H1 (cell line): ENCODE results near the gene BSG. TPM values are rescaled to one million over a fixed set of nuclear protein-coding genes. Genes with fewer than 3 reads are reported as not detected.

Experiments used
- CTCF ChIA-PET: fragments of 300-600 bp; sonication (Branson Sonifier 250); formaldehyde crosslinking; loops from one replicate; lab custom pipeline; 2021; ENCODE audit not compliant: partially characterized antibody; lab: Charles Lee
- POLR2A ChIA-PET: fragments of 300-600 bp; sonication (Branson Sonifier 250); formaldehyde crosslinking; loops from one replicate; lab custom pipeline; 2021; ENCODE audit warnings: inconsistent platforms; ENCODE audit not compliant: partially characterized antibody; lab: Charles Lee
- DNase-seq, 2 experiments: peaks; one replicate each; pipeline versions ENCODE4 v3.0.0 to v3.0.0-alpha.2; 2010 to 2022; ENCODE audit warnings: low spot score in 2 of 2, low read depth in 1 of 2, mixed read lengths in 1 of 2
- FAIRE-seq: peaks from 2 replicates; lab custom pipeline; 2011; peaks lifted over from hg19 to GRCh38; lab: Jason Lieb, UNC
- H2AFZ ChIP-seq: 2 replicates; pipeline ENCODE4 v1.8.1; 2012; ENCODE audit warnings: low read length, inconsistent platforms
- H2AK5ac ChIP-seq: 2 replicates; pipeline ENCODE4 v1.6.1; 2013; ENCODE audit warnings: low read depth, low read length
- H2BK120ac ChIP-seq: replicated peaks from 2 replicates; pipeline ENCODE3; 2013; ENCODE audit warnings: low read depth, low read length, inconsistent platforms
- H2BK12ac ChIP-seq: 2 replicates; pipeline ENCODE4 v1.6.1; 2013; ENCODE audit warnings: low read depth, low read length
- H2BK15ac ChIP-seq: 2 replicates; pipeline ENCODE4 v1.6.1; 2013; ENCODE audit warnings: low read length
- H2BK20ac ChIP-seq: 2 replicates; pipeline ENCODE4 v1.6.1; 2013; ENCODE audit warnings: low read length
- H2BK5ac ChIP-seq: 2 replicates; pipeline ENCODE4 v1.6.1; 2013; ENCODE audit warnings: low read depth, low read length
- H3K14ac ChIP-seq: 2 replicates; pipeline ENCODE4 v1.6.1; 2013; ENCODE audit warnings: inconsistent platforms; ENCODE audit not compliant: insufficient read length
- H3K18ac ChIP-seq: 2 replicates; pipeline ENCODE4 v1.6.1; 2013; ENCODE audit warnings: low read length; ENCODE audit errors: extremely low read depth
- H3K23ac ChIP-seq: 2 replicates; pipeline ENCODE4 v1.6.1; 2013; ENCODE audit warnings: inconsistent platforms; ENCODE audit not compliant: insufficient read length
- H3K23me2 ChIP-seq: 2 replicates; pipeline ENCODE4 v1.6.1; 2013; ENCODE audit warnings: low read depth, low read length
- H3K27ac ChIP-seq: 2 replicates; pipeline ENCODE4 v1.6.1; 2011; ENCODE audit warnings: low read depth, low read length, inconsistent platforms
- H3K27me3 ChIP-seq, 4 experiments: replicated peaks in 1 of 4; 1 replicate in 1 of 4; 2 replicates in 3 of 4; pipeline versions ENCODE4 v1.6.1 to v1.8.1; 2011 to 2013; ENCODE audit warnings: low read length in 3 of 4, mild to moderate bottlenecking in 3 of 4, inconsistent platforms in 2 of 4, mixed read lengths in 2 of 4, moderate library complexity in 1 of 4; ENCODE audit not compliant: control insufficient read depth in 3 of 4, insufficient read depth in 3 of 4; ENCODE audit errors: extremely low read depth in 1 of 4
- H3K36me3 ChIP-seq, 4 experiments: 2 replicates each; pipeline versions ENCODE4 v1.6.1 to v1.8.1; 2011 to 2013; ENCODE audit warnings: mild to moderate bottlenecking in 4 of 4, low read length in 3 of 4, moderate library complexity in 2 of 4, control low read depth in 1 of 4, inconsistent platforms in 1 of 4; ENCODE audit not compliant: insufficient read depth in 4 of 4, control insufficient read depth in 2 of 4
- H3K4ac ChIP-seq: replicated peaks from 2 replicates; pipeline ENCODE3; 2013; ENCODE audit warnings: low read length, low read depth, mixed read lengths, inconsistent platforms; ENCODE audit not compliant: insufficient read length
- H3K4me1 ChIP-seq, 4 experiments: replicated peaks in 1 of 4; 1 replicate in 1 of 4; 2 replicates in 3 of 4; pipeline versions ENCODE4 v1.6.1 to v1.8.1; 2011 to 2013; ENCODE audit warnings: low read length in 3 of 4, inconsistent platforms in 2 of 4, mixed read lengths in 1 of 4; ENCODE audit not compliant: insufficient read depth in 4 of 4, control insufficient read depth in 3 of 4
- H3K4me2 ChIP-seq, 2 experiments: 2 replicates each; pipeline versions ENCODE4 v1.6.1 to v1.8.1; 2011 to 2013; ENCODE audit warnings: low read depth in 2 of 2, low read length in 2 of 2, control low read depth in 1 of 2, inconsistent platforms in 1 of 2, mild to moderate bottlenecking in 1 of 2; ENCODE audit not compliant: insufficient read depth in 1 of 2
- H3K4me3 ChIP-seq, 4 experiments: fragments of 200-600, 300-600 bp in 1 of 4; sonication (generic), shearing (Covaris generic), sonication (Bioruptor Twin) in 1 of 4; 2 replicates each; pipeline versions ENCODE4 v1.5.1 to v1.8.1; 2011 to 2016; ENCODE audit warnings: low read length in 4 of 4, low read depth in 3 of 4, control low read depth in 2 of 4, inconsistent platforms in 2 of 4, mild to moderate bottlenecking in 2 of 4, mixed read lengths in 1 of 4, moderate library complexity in 1 of 4; ENCODE audit not compliant: insufficient read depth in 2 of 4; ENCODE audit errors: extremely low read depth in 1 of 4
- H3K56ac ChIP-seq: replicated peaks from 2 replicates; pipeline ENCODE3; 2013; ENCODE audit warnings: low read depth, mild to moderate bottlenecking, mixed read lengths, low read length, inconsistent platforms; ENCODE audit not compliant: insufficient read length
- H3K79me1 ChIP-seq: 2 replicates; pipeline ENCODE4 v1.6.1; 2013; ENCODE audit warnings: low read depth, low read length, control low read depth
- H3K79me2 ChIP-seq, 2 experiments: 2 replicates each; pipeline versions ENCODE4 v1.6.1 to v1.8.1; 2012 to 2013; ENCODE audit warnings: low read length in 2 of 2, mild to moderate bottlenecking in 2 of 2, inconsistent platforms in 1 of 2; ENCODE audit not compliant: insufficient read depth in 2 of 2, control insufficient read depth in 1 of 2
- H3K9ac ChIP-seq, 4 experiments: replicated peaks in 1 of 4; 1 replicate in 1 of 4; 2 replicates in 3 of 4; pipeline versions ENCODE4 v1.6.1 to v1.8.1; 2011 to 2013; ENCODE audit warnings: low read depth in 3 of 4, low read length in 3 of 4, control low read depth in 2 of 4, mild to moderate bottlenecking in 2 of 4, moderate library complexity in 2 of 4, inconsistent platforms in 1 of 4; ENCODE audit errors: extremely low read depth in 1 of 4
- H3K9me3 ChIP-seq, 2 experiments: 2 replicates each; pipeline versions ENCODE4 v1.6.1 to v1.8.1; 2012 to 2013; ENCODE audit warnings: mild to moderate bottlenecking in 2 of 2, moderate library complexity in 2 of 2, control low read depth in 1 of 2, inconsistent platforms in 1 of 2, low read depth in 1 of 2, low read length in 1 of 2, mixed read lengths in 1 of 2; ENCODE audit not compliant: insufficient read depth in 2 of 2
- H4K20me1 ChIP-seq, 2 experiments: replicated peaks in 1 of 2; 2 replicates each; pipeline versions ENCODE3 to v1.8.1; 2011 to 2013; ENCODE audit warnings: inconsistent platforms in 2 of 2, low read length in 2 of 2, mild to moderate bottlenecking in 1 of 2; ENCODE audit not compliant: insufficient read depth in 2 of 2, control insufficient read depth in 1 of 2
- H4K5ac ChIP-seq: 2 replicates; pipeline ENCODE4 v1.6.1; 2013; ENCODE audit warnings: low read length, low read depth, mixed read lengths, inconsistent platforms; ENCODE audit not compliant: insufficient read length
- H4K8ac ChIP-seq: 2 replicates; pipeline ENCODE4 v1.8.0; 2013; ENCODE audit warnings: mild to moderate bottlenecking, moderate library complexity, low read length, inconsistent platforms; ENCODE audit not compliant: insufficient read depth; ENCODE audit errors: extremely low read depth
- H4K91ac ChIP-seq: replicated peaks from 2 replicates; pipeline ENCODE3; 2013; ENCODE audit warnings: low read length, mixed read lengths, inconsistent platforms; ENCODE audit not compliant: insufficient read length
- EGR1 ChIP-seq: IDR thresholded peaks from 2 replicates; pipeline ENCODE4 v1.6.1; 2011; ENCODE audit warnings: low read depth, low read length, borderline replicate concordance
- PHF8 ChIP-seq: fragments of 200-600 bp; sonication (generic); conservative IDR thresholded peaks from 2 replicates; pipeline ENCODE4 v1.7.1; 2012; ENCODE audit warnings: low read depth, mild to moderate bottlenecking, inconsistent platforms, low read length, moderate library complexity
- RFX5 ChIP-seq: IDR thresholded peaks from 2 replicates; pipeline ENCODE4 v1.6.1; 2011; ENCODE audit warnings: low read depth, low read length, improper control_type of control experiment, borderline replicate concordance
- SAP30 ChIP-seq: fragments of 300-600 bp; sonication (generic); IDR thresholded peaks from 2 replicates; pipeline ENCODE4 v1.7.1; 2012; ENCODE audit warnings: low read length, moderate library complexity, mild to moderate bottlenecking, inconsistent platforms; ENCODE audit not compliant: insufficient read depth, insufficient replicate concordance
- ZNF274 ChIP-seq: IDR thresholded peaks from 2 replicates; pipeline ENCODE4 v1.7.0; 2012; ENCODE audit warnings: low read length, borderline replicate concordance; ENCODE audit errors: extremely low read depth
- WGBS, 2 experiments: shearing (Covaris generic) in 1 of 2; methylation state at CpG; one replicate each; pipeline versions ENCODE4 v1.1.6 to v1.1.7; 2013 to 2015; ENCODE audit warnings: low lambda C conversion rate in 2 of 2, mixed read lengths in 2 of 2, inconsistent platforms in 1 of 2, low coverage in 1 of 2, missing lambda C conversion rate in 1 of 2; ENCODE audit not compliant: insufficient replicate concordance in 2 of 2, insufficient coverage in 1 of 2, insufficient read length in 1 of 2; ENCODE audit errors: extremely low coverage in 1 of 2, missing lambda C conversion rate in 1 of 2; 5-methylcytosine and 5-hydroxymethylcytosine counted together
- polyA plus RNA-seq, 7 experiments: library from polyadenylated mRNA; depleted of rRNA in 3 of 7; stranded (reverse) in 5 of 7; unstranded in 2 of 7; fragments of >200 nt in 5 of 7; fragments of 200-250 nt in 2 of 7; gene quantifications; 1 replicate in 5 of 7; 2 replicates in 1 of 7; 4 replicates in 1 of 7; pipeline versions ENCODE4 v1.2.1 to v1.2.3, GENCODE V29; 2011 to 2013; ENCODE audit warnings: missing spikeins in 2 of 7, mixed read lengths in 2 of 7
- total RNA-seq: library from RNA; stranded (reverse); fragmentation: NEBNext Ultra II Directional; extraction: Animal tissue kit (Norgen Biotek cat#: 25700); gene quantifications from 2 replicates; pipeline ENCODE4 v1.2.1, GENCODE V29; 2021

The BSG gene
- total and polyA plus RNA-seq, 2 of the 8 experiments (the other 6 are each of a cell fraction or from before 2014, with no cell fraction given) = 726 to 1,055 TPM

DNA sequence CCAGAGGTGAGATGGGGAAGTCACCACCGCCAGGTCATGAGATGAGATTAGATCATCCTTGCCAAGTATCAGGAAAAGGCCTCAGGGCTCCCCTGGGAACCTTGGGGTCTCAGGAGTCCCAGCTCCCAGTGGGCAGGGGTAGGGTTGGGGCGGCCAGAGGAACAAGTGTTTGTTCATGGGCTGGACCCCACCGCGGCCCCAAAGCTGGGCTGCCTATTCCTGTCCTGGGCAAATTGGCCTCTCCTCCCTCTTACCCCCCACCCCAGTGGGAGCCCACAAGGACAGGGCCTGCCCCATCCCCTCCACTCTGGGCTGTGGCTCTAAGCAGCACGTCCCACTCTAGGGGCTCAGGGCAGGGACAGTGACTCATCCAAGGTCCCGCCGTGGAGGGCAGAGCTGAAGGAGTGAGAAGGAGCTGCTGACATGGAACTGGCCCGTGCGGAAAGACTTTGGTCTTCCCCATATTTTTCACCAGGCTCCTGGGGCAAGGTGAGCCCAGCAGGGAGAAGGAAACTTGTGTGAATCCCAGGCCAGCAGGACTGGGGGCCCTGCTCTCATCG is 13.2 kb downstream of the BSG start:
- no peaks in the 10 kb centered on the region for H3K79me2 ChIP-seq
- H3K56ac ChIP-seq = no peak overlapping the region
- peaks cover 14 to 25% of the 10 kb centered on the region in 2 experiments for H4K20me1 ChIP-seq
- no peak overlapping the region for H3K4ac ChIP-seq
- no peak overlapping the region for H4K8ac ChIP-seq
- peaks cover 0 to 12% (median 5%) of the 10 kb centered on the region in 4 experiments; a peak in 5 of 7 replicates for H3K4me1 ChIP-seq
- H3K9ac ChIP-seq = no peak overlapping the region
- peaks cover 6 to 19% (median 15%) of the 10 kb centered on the region in 4 experiments; a peak in 5 of 8 replicates for H3K36me3 ChIP-seq
- no peak overlapping the region for H2AFZ ChIP-seq
- no peak overlapping the region for H3K23ac ChIP-seq
- DNase-seq (no peak), FAIRE-seq (no peak)
- no peak overlapping the region for H2BK20ac ChIP-seq
- peaks cover 3% of the 10 kb centered on the region; the same call in 1 of the 2 replicates for H3K23me2 ChIP-seq
- H2BK5ac ChIP-seq = no peak overlapping the region
- no peak overlapping the region for H3K27ac ChIP-seq
- ChIA-PET POLR2A (interaction anchor here (0.6 to 6.3 kb wide), 14 partner anchors 9 to 213 kb away, joined by 3 to 78 read pairs (median 4); partner anchors contain the start of genes BSG and GZMM), CTCF (interaction anchor here (0.8 to 4.7 kb wide), 7 partner anchors 10 to 311 kb away, joined by 4 to 51 read pairs (median 5); no protein-coding TSS in a partner anchor)
- H3K9me3 ChIP-seq = no peaks in the 10 kb centered on the region
- 84% methylated on average over 10 of the region's 10 CpGs; no CpG with 5 or more reads in 1 of the 2 experiments for WGBS, 2 experiments
- no peak overlapping the region for H2AK5ac ChIP-seq
- peaks cover 2% of the 10 kb centered on the region; the same call in 1 of the 2 replicates for H3K79me1 ChIP-seq
- H4K91ac ChIP-seq = no peak overlapping the region
- H3K27me3 ChIP-seq = peaks cover 16 to 18% (median 17%) of the 10 kb centered on the region in 4 experiments
- H3K4me2 ChIP-seq = no peak overlapping the region
- no peak overlapping the region for H3K4me3 ChIP-seq
- H3K14ac ChIP-seq = no peak overlapping the region
- TF ChIP-seq PHF8 (no peak), EGR1 (no peak), RFX5 (no peak), ZNF274 (no peak), SAP30 (no peak)
- H2BK120ac ChIP-seq = no peak overlapping the region
- no peak overlapping the region for H2BK12ac ChIP-seq
- H4K5ac ChIP-seq = no peak overlapping the region
- H3K18ac ChIP-seq = no peak overlapping the region
- H2BK15ac ChIP-seq = no peak overlapping the region
